SK-N-SH treated with all-trans-retinoic acid at 6 μM for 48 hours (cell line): ENCODE measurements around the gene C9orf40.

Source experiments
- ATAC-seq: fragments of 200-7000 bp; cut with Tn5 transposase; 3 replicates; pipeline ENCODE4 v1.9.1; 2020; ENCODE audit warnings: mild to moderate bottlenecking, moderate library complexity
- BACH2 ChIP-seq: fragments of 250-450 bp; sonication (Bioruptor Pico); IDR thresholded peaks from 2 replicates; pipeline ENCODE4 v1.9.0; 2021; ENCODE audit warnings: mild to moderate bottlenecking, borderline replicate concordance
- ESRRG ChIP-seq: fragments of 250-450 bp; sonication (Bioruptor Pico); IDR thresholded peaks from 2 replicates; pipeline ENCODE4 v1.6.1; 2021; ENCODE audit warnings: mild to moderate bottlenecking
- GLIS3 ChIP-seq: fragments of 250-450 bp; sonication (Bioruptor Pico); IDR thresholded peaks from 2 replicates; pipeline ENCODE4 v1.5.0; 2020; ENCODE audit warnings: mild to moderate bottlenecking, moderate library complexity
- ISL1 ChIP-seq: fragments of 250-450 bp; sonication (Bioruptor Pico); IDR thresholded peaks from 2 replicates; pipeline ENCODE4 v2.1.2; 2022; ENCODE audit warnings: mild to moderate bottlenecking, moderate library complexity
- OSR1 ChIP-seq: fragments of 250-450 bp; sonication (Bioruptor Pico); IDR thresholded peaks from 2 replicates; pipeline ENCODE4 v1.8.0; 2022; ENCODE audit warnings: moderate library complexity, mild to moderate bottlenecking, inconsistent platforms
- PPARA ChIP-seq: fragments of 250-450 bp; sonication (Bioruptor Pico); IDR thresholded peaks from 2 replicates; pipeline ENCODE4 v1.5.0; 2020; ENCODE audit warnings: mild to moderate bottlenecking, borderline replicate concordance
- RARB ChIP-seq: fragments of 250-450 bp; sonication (Bioruptor Pico); IDR thresholded peaks from 2 replicates; pipeline ENCODE4 v1.8.0; 2021; ENCODE audit warnings: mild to moderate bottlenecking, moderate library complexity
- SNAI2 ChIP-seq: fragments of 250-450 bp; sonication (Bioruptor Pico); IDR thresholded peaks from 2 replicates; pipeline ENCODE4 v1.5.0; 2020; ENCODE audit warnings: mild to moderate bottlenecking, moderate library complexity
- TOX ChIP-seq: fragments of 250-450 bp; sonication (Bioruptor Pico); IDR thresholded peaks from 2 replicates; pipeline ENCODE4 v1.8.0; 2021; ENCODE audit warnings: mild to moderate bottlenecking, moderate library complexity, borderline replicate concordance
- ZC3H10 ChIP-seq: fragments of 250-450 bp; sonication (Bioruptor Pico); IDR thresholded peaks from 2 replicates; pipeline ENCODE4 v1.5.1; 2021; ENCODE audit warnings: mild to moderate bottlenecking, moderate library complexity
- ZFP3 ChIP-seq: fragments of 250-450 bp; sonication (Bioruptor Pico); IDR thresholded peaks from 2 replicates; pipeline ENCODE4 v1.5.0; 2020; ENCODE audit warnings: mild to moderate bottlenecking, moderate library complexity
- ZFP30 ChIP-seq: fragments of 450-650 bp; formaldehyde crosslinking; IDR thresholded peaks from 2 replicates; pipeline ENCODE4 v1.5.0; 2022; ENCODE audit warnings: mild to moderate bottlenecking, moderate library complexity
- ZNF565 ChIP-seq: fragments of 450-650 bp; formaldehyde crosslinking; conservative IDR thresholded peaks from 2 replicates; pipeline ENCODE4 v1.5.0; 2020; ENCODE audit warnings: low read depth, mild to moderate bottlenecking, moderate library complexity
- ZNF70 ChIP-seq: fragments of 450-650 bp; formaldehyde crosslinking; IDR thresholded peaks from 2 replicates; pipeline ENCODE4 v1.5.0; 2020; ENCODE audit warnings: mild to moderate bottlenecking, moderate library complexity
- ZNF8 ChIP-seq: fragments of 450-650 bp; formaldehyde crosslinking; IDR thresholded peaks from 2 replicates; pipeline ENCODE4 v1.5.0; 2020; ENCODE audit warnings: mild to moderate bottlenecking, moderate library complexity
- TF ChIP-seq, protein P1 (sequence below): fragments of 250-450 bp; sonication (Bioruptor Pico); IDR thresholded peaks from 2 replicates; pipeline ENCODE4 v1.8.0; 2020; ENCODE audit warnings: mild to moderate bottlenecking, moderate library complexity, borderline replicate concordance
- TF ChIP-seq, protein P2 (sequence below): fragments of 250-450 bp; sonication (Bioruptor Pico); IDR thresholded peaks from 2 replicates; pipeline ENCODE4 v1.5.1; 2021; ENCODE audit warnings: mild to moderate bottlenecking, moderate library complexity
- TF ChIP-seq, protein P3 (sequence below): fragments of 250-450 bp; sonication (Bioruptor Pico); IDR thresholded peaks from 2 replicates; pipeline ENCODE4 v1.5.1; 2020; ENCODE audit warnings: low read depth, mild to moderate bottlenecking, moderate library complexity
- TF ChIP-seq, protein P4 (sequence below): fragments of 250-450 bp; sonication (Bioruptor Pico); IDR thresholded peaks from 2 replicates; pipeline ENCODE4 v1.5.0; 2020; ENCODE audit warnings: mild to moderate bottlenecking, moderate library complexity
- TF ChIP-seq, protein P5 (sequence below): fragments of 250-450 bp; sonication (Bioruptor Pico); IDR thresholded peaks from 2 replicates; pipeline ENCODE4 v1.8.0; 2021; ENCODE audit warnings: low read depth, mild to moderate bottlenecking, moderate library complexity, borderline replicate concordance

Gene C9orf40

DNA sequence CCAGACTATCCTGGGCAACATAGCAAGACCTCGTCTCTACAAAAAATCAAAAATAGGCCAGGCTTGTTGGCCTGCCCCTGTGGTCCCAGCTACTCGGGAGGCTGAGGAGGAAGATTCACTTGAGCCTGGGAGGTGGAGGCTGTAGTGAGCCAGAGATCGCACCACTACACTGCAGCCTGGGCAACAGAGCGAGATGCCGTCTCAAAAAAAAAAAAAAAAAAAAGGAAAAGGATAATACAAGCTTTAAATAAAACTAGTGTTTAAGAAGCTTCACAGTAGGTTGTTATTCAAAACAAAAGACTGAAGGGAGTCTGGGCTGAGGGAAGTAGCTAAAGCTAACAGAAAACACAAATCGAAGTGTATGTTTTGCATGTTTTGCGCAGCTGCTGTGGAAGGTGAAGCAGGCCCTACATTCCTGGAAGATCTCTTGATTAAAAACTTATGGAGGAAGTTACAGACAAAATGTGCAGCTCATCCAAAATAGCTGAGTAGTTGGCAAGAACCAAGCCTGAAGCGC is 581 bp upstream of the C9orf40 start:
- no peak; the same call in 2 of the 3 replicates for ATAC-seq
- TF ChIP-seq TOX (no peak), SNAI2 (no peak), ZFP30 (CRISPR knock-in tag) (no peak), PPARA (CRISPR knock-in tag) (no peak), ZFP3 (CRISPR knock-in tag) (no peak), ESRRG (CRISPR knock-in tag) (no peak), ISL1 (CRISPR knock-in tag) (no peak), RARB (no peak), ZNF8 (CRISPR knock-in tag) (no peak)
- TF ChIP-seq, protein P1, sequence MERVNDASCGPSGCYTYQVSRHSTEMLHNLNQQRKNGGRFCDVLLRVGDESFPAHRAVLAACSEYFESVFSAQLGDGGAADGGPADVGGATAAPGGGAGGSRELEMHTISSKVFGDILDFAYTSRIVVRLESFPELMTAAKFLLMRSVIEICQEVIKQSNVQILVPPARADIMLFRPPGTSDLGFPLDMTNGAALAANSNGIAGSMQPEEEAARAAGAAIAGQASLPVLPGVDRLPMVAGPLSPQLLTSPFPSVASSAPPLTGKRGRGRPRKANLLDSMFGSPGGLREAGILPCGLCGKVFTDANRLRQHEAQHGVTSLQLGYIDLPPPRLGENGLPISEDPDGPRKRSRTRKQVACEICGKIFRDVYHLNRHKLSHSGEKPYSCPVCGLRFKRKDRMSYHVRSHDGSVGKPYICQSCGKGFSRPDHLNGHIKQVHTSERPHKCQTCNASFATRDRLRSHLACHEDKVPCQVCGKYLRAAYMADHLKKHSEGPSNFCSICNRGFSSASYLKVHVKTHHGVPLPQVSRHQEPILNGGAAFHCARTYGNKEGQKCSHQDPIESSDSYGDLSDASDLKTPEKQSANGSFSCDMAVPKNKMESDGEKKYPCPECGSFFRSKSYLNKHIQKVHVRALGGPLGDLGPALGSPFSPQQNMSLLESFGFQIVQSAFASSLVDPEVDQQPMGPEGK (CRISPR knock-in tag): no peak
- TF ChIP-seq, protein P2, sequence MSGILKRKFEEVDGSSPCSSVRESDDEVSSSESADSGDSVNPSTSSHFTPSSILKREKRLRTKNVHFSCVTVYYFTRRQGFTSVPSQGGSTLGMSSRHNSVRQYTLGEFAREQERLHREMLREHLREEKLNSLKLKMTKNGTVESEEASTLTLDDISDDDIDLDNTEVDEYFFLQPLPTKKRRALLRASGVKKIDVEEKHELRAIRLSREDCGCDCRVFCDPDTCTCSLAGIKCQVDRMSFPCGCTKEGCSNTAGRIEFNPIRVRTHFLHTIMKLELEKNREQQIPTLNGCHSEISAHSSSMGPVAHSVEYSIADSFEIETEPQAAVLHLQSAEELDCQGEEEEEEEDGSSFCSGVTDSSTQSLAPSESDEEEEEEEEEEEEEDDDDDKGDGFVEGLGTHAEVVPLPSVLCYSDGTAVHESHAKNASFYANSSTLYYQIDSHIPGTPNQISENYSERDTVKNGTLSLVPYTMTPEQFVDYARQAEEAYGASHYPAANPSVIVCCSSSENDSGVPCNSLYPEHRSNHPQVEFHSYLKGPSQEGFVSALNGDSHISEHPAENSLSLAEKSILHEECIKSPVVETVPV (CRISPR knock-in tag): no peak
- TF ChIP-seq, protein P3, sequence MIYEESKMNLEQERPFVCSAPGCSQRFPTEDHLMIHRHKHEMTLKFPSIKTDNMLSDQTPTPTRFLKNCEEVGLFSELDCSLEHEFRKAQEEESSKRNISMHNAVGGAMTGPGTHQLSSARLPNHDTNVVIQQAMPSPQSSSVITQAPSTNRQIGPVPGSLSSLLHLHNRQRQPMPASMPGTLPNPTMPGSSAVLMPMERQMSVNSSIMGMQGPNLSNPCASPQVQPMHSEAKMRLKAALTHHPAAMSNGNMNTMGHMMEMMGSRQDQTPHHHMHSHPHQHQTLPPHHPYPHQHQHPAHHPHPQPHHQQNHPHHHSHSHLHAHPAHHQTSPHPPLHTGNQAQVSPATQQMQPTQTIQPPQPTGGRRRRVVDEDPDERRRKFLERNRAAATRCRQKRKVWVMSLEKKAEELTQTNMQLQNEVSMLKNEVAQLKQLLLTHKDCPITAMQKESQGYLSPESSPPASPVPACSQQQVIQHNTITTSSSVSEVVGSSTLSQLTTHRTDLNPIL (CRISPR knock-in tag): no peak
- TF ChIP-seq, protein P4, sequence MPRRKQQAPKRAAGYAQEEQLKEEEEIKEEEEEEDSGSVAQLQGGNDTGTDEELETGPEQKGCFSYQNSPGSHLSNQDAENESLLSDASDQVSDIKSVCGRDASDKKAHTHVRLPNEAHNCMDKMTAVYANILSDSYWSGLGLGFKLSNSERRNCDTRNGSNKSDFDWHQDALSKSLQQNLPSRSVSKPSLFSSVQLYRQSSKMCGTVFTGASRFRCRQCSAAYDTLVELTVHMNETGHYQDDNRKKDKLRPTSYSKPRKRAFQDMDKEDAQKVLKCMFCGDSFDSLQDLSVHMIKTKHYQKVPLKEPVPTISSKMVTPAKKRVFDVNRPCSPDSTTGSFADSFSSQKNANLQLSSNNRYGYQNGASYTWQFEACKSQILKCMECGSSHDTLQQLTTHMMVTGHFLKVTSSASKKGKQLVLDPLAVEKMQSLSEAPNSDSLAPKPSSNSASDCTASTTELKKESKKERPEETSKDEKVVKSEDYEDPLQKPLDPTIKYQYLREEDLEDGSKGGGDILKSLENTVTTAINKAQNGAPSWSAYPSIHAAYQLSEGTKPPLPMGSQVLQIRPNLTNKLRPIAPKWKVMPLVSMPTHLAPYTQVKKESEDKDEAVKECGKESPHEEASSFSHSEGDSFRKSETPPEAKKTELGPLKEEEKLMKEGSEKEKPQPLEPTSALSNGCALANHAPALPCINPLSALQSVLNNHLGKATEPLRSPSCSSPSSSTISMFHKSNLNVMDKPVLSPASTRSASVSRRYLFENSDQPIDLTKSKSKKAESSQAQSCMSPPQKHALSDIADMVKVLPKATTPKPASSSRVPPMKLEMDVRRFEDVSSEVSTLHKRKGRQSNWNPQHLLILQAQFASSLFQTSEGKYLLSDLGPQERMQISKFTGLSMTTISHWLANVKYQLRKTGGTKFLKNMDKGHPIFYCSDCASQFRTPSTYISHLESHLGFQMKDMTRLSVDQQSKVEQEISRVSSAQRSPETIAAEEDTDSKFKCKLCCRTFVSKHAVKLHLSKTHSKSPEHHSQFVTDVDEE (CRISPR knock-in tag): no peak
- TF ChIP-seq, protein P5, sequence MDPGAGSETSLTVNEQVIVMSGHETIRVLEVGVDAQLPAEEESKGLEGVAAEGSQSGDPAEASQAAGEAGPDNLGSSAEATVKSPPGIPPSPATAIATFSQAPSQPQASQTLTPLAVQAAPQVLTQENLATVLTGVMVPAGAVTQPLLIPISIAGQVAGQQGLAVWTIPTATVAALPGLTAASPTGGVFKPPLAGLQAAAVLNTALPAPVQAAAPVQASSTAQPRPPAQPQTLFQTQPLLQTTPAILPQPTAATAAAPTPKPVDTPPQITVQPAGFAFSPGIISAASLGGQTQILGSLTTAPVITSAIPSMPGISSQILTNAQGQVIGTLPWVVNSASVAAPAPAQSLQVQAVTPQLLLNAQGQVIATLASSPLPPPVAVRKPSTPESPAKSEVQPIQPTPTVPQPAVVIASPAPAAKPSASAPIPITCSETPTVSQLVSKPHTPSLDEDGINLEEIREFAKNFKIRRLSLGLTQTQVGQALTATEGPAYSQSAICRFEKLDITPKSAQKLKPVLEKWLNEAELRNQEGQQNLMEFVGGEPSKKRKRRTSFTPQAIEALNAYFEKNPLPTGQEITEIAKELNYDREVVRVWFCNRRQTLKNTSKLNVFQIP: no peak

DNA sequence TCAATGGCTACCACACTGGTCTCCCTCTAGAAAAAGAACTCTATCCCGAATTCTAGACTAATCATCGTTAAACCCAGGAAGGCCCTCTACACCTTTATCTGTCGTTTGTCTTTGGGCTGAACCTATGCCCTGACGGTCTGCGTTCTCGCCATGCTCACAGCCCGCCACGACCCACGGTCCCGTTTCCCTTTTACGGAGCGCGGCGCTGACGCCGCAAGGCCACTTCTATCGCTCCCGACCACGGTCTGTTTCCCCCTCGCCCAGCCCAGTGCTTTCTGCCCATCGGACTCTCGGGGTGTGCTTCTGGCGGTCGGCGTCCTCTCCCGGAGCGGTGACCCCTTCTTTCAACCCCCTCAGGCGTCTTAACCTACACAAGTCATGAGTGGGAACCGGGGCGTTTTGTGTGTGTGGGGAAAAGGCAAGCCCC is 974 bp downstream of the C9orf40 start:
- no peak for TF ChIP-seq ZC3H10
- no peak for TF ChIP-seq ZNF70 (CRISPR knock-in tag)
- no peak for TF ChIP-seq ISL1 (CRISPR knock-in tag)
- no peak for TF ChIP-seq ESRRG (CRISPR knock-in tag)
- no peak for TF ChIP-seq OSR1 (CRISPR knock-in tag)
- TF ChIP-seq, protein P1 (CRISPR knock-in tag): no peak
- TF ChIP-seq, protein P4 (CRISPR knock-in tag): no peak
- no peak for TF ChIP-seq TOX
- no peak for TF ChIP-seq GLIS3 (CRISPR knock-in tag)
- no peak for TF ChIP-seq BACH2 (CRISPR knock-in tag)
- no peak for TF ChIP-seq ZFP30 (CRISPR knock-in tag)
- TF ChIP-seq ZNF565 (CRISPR knock-in tag): no peak
- no peak for TF ChIP-seq RARB
- TF ChIP-seq, protein P2 (CRISPR knock-in tag): no peak
- TF ChIP-seq, protein P3 (CRISPR knock-in tag): no peak
- ATAC-seq: peak; percentile 48
